DND-41 (cell line): ENCODE data around the gene SERPINB2.
"Not testable (repeated sequence)": the region's sequence is repeated elsewhere in the genome, so short reads cannot be mapped to it uniquely, and the experiment has no call there.

Experiments
- ATAC-seq: fragments of 200-7000 bp; cut with Tn5 transposase; 3 replicates; pipeline ENCODE4 v1.9.1; 2021; ENCODE audit warnings: low read depth; ENCODE audit not compliant: insufficient read depth
- DNase-seq: peaks from one replicate; pipeline ENCODE4 v3.0.0-alpha.2; 2020
- H2AFZ ChIP-seq: 2 replicates; pipeline ENCODE4 v1.6.0; 2012; ENCODE audit warnings: low read depth, low read length
- H3K27ac ChIP-seq: 2 replicates; pipeline ENCODE4 v1.5.1; 2012; ENCODE audit warnings: low read length, inconsistent platforms
- H3K27me3 ChIP-seq: fragments of 200-600 bp; sonication (generic); 2 replicates; pipeline ENCODE4 v1.6.0; 2012; ENCODE audit warnings: low read length, mild to moderate bottlenecking, inconsistent platforms; ENCODE audit not compliant: insufficient read depth, poor library complexity
- H3K36me3 ChIP-seq: 2 replicates; pipeline ENCODE4 v1.5.1; 2012; ENCODE audit warnings: low read length, inconsistent platforms; ENCODE audit not compliant: insufficient read depth
- H3K4me1 ChIP-seq: 2 replicates; pipeline ENCODE4 v1.5.1; 2012; ENCODE audit warnings: mild to moderate bottlenecking, low read length; ENCODE audit not compliant: insufficient read depth
- H3K4me2 ChIP-seq: 2 replicates; pipeline ENCODE4 v1.6.0; 2012; ENCODE audit warnings: mild to moderate bottlenecking, moderate library complexity, low read length, inconsistent platforms; ENCODE audit not compliant: insufficient read depth
- H3K4me3 ChIP-seq, 2 experiments: fragments of 200-600 bp in 1 of 2; shearing (Covaris generic) in 1 of 2; 2 replicates each; pipeline ENCODE4 v1.5.1; 2012 to 2016; ENCODE audit warnings: inconsistent platforms in 2 of 2, low read length in 2 of 2, mild to moderate bottlenecking in 2 of 2, low read depth in 1 of 2, moderate library complexity in 1 of 2
- H3K79me2 ChIP-seq: 2 replicates; pipeline ENCODE4 v1.6.0; 2012; ENCODE audit warnings: low read length, inconsistent platforms; ENCODE audit not compliant: insufficient read depth
- H3K9ac ChIP-seq: 2 replicates; pipeline ENCODE4 v1.6.0; 2012; ENCODE audit warnings: low read depth, mild to moderate bottlenecking, inconsistent platforms, low read length, moderate library complexity
- H3K9me3 ChIP-seq: 2 replicates; pipeline ENCODE4 v1.5.1; 2012; ENCODE audit warnings: low read length, moderate library complexity, mild to moderate bottlenecking, inconsistent platforms; ENCODE audit not compliant: insufficient read depth, severe bottlenecking
- H4K20me1 ChIP-seq: 2 replicates; pipeline ENCODE4 v1.6.0; 2012; ENCODE audit warnings: low read length; ENCODE audit not compliant: insufficient read depth
- CTCF ChIP-seq: IDR thresholded peaks from 2 replicates; pipeline ENCODE4 v1.5.1; 2012; ENCODE audit warnings: borderline replicate concordance, low read length, moderate library complexity, mild to moderate bottlenecking; ENCODE audit not compliant: poor library complexity, severe bottlenecking; ENCODE audit errors: extremely low read depth
- EZH2 ChIP-seq: IDR thresholded peaks from 3 replicates; pipeline ENCODE4 v1.6.1; 2012; ENCODE audit warnings: borderline replicate concordance, low read depth, mild to moderate bottlenecking, moderate library complexity, low read length, inconsistent platforms; ENCODE audit not compliant: severe bottlenecking

SERPINB2 gene

GRCh38 chr18:63930773-63931354, 43.4 kb downstream of the SERPINB2 start:
- Histone ChIP-seq H3K79me2 (no peaks in the 10 kb centered on the region), H2AFZ (no peak overlapping the region), H3K4me1 (no peaks in the 10 kb centered on the region), H3K9me3 (no peaks in the 10 kb centered on the region), H3K27ac (no peak overlapping the region), H3K36me3 (no peaks in the 10 kb centered on the region), H3K4me2 (no peak overlapping the region), H3K27me3 (no peaks in the 10 kb centered on the region), H3K4me3 (no peak overlapping the region), H3K9ac (no peak overlapping the region), H4K20me1 (no peaks in the 10 kb centered on the region)
- DNase-seq = no peak
- no peak for ATAC-seq
- TF ChIP-seq EZH2 = no peak

GRCh38 chr18:63936156-63936931, 48.8 kb downstream of the SERPINB2 start:
- no peaks in the 10 kb centered on the region for H3K9me3 ChIP-seq
- DNase-seq (no peak), ATAC-seq (no peak)
- no peak overlapping the region for H3K27ac ChIP-seq
- H3K27me3 ChIP-seq = no peaks in the 10 kb centered on the region
- no peaks in the 10 kb centered on the region for H3K36me3 ChIP-seq
- no peak overlapping the region for H3K4me3 ChIP-seq
- H2AFZ ChIP-seq = no peak overlapping the region
- H3K4me2 ChIP-seq = no peak overlapping the region
- H3K79me2 ChIP-seq = no peaks in the 10 kb centered on the region
- no peaks in the 10 kb centered on the region for H4K20me1 ChIP-seq
- no peaks in the 10 kb centered on the region for H3K4me1 ChIP-seq
- TF ChIP-seq CTCF (no peak), EZH2 (no peak)
- no peak overlapping the region for H3K9ac ChIP-seq

GRCh38 chr18:63936932-63937393, 49.5 kb downstream of the SERPINB2 start:
- DNase-seq = no peak
- Histone ChIP-seq H2AFZ (no peak overlapping the region), H3K9ac (no peak overlapping the region), H3K27ac (no peak overlapping the region), H4K20me1 (no peaks in the 10 kb centered on the region), H3K4me2 (no peak overlapping the region), H3K9me3 (no peaks in the 10 kb centered on the region), H3K4me3 (no peak overlapping the region), H3K4me1 (no peaks in the 10 kb centered on the region), H3K27me3 (no peaks in the 10 kb centered on the region), H3K79me2 (no peaks in the 10 kb centered on the region), H3K36me3 (no peaks in the 10 kb centered on the region)
- no peak for ATAC-seq
- TF ChIP-seq EZH2 (no peak), CTCF (no peak)

GRCh38 chr18:63940008-63940407, 52.5 kb downstream of the SERPINB2 start:
- no peak overlapping the region for H2AFZ ChIP-seq

GRCh38 chr18:63940543-63941050, 53.1 kb downstream of the SERPINB2 start:
- ATAC-seq, H4K20me1 ChIP-seq, H3K4me2 ChIP-seq, H3K36me3 ChIP-seq, H2AFZ ChIP-seq, H3K9me3 ChIP-seq, H3K27ac ChIP-seq, H3K9ac ChIP-seq, H3K4me1 ChIP-seq, H3K27me3 ChIP-seq, DNase-seq, H3K79me2 ChIP-seq, H3K4me3 ChIP-seq: not testable (repeated sequence)

More at GRCh38 chr18:63940008-63940407, 52.5 kb downstream of the SERPINB2 start:
- ATAC-seq (no peak), DNase-seq (no peak)
- H3K4me3 ChIP-seq = no peak overlapping the region
- H3K36me3 ChIP-seq = no peaks in the 10 kb centered on the region
- H3K4me1 ChIP-seq = no peaks in the 10 kb centered on the region
- H3K4me2 ChIP-seq = no peak overlapping the region
- no peaks in the 10 kb centered on the region for H3K9me3 ChIP-seq
- H3K79me2 ChIP-seq = no peaks in the 10 kb centered on the region
- no peak overlapping the region for H3K9ac ChIP-seq
- H3K27me3 ChIP-seq = no peaks in the 10 kb centered on the region
- TF ChIP-seq CTCF (no peak), EZH2 (no peak)
- H3K27ac ChIP-seq = no peak overlapping the region
- no peaks in the 10 kb centered on the region for H4K20me1 ChIP-seq
